Peyer's patch (tissue), 4 donors: ENCODE data around the gene ARSI. TPM values are rescaled to one million over a fixed set of nuclear protein-coding genes. Genes with fewer than 3 reads are reported as not detected.

ENCODE experiments used
- DNase-seq, 3 donors: peaks; one replicate each; pipeline ENCODE4 v3.0.0-alpha.2; 2017 to 2019
- H3K27ac ChIP-seq, 4 donors: fragments of 200-600 bp; sonication (generic); one replicate each; pipeline ENCODE4 v1.5.1; 2016 to 2019
- H3K27me3 ChIP-seq, 2 donors: fragments of 200-600 bp; sonication (generic); one replicate each; pipeline ENCODE4 v1.5.1; 2019
- H3K36me3 ChIP-seq, 3 donors: fragments of 200-600 bp; sonication (generic); one replicate each; pipeline ENCODE4 v1.5.1; 2016 to 2019
- H3K4me1 ChIP-seq, 4 donors: fragments of 200-600 bp; sonication (generic); one replicate each; pipeline ENCODE4 v1.5.1; 2016 to 2019
- H3K4me3 ChIP-seq, 4 donors: fragments of 200-600 bp; sonication (generic); 1 replicate in 3 of 4; 2 replicates in 1 of 4; pipeline ENCODE4 v1.5.1; 2016 to 2019; ENCODE audit warnings: mild to moderate bottlenecking in 1 of 4
- H3K9me3 ChIP-seq, 4 donors: fragments of 200-600 bp; sonication (generic); one replicate each; pipeline ENCODE4 v1.5.1; 2016 to 2019; ENCODE audit warnings: mild to moderate bottlenecking in 1 of 4
- POLR2A ChIP-seq, 2 donors: fragments of 450-650 bp; IDR thresholded peaks; one replicate each; pipeline ENCODE4 v1.5.1; 2017; ENCODE audit warnings: antibody characterized with exemption in 2 of 2, mild to moderate bottlenecking in 2 of 2, moderate library complexity in 2 of 2
- total RNA-seq, 4 donors: library from RNA; depleted of rRNA; stranded (reverse); fragments of >200 nt; gene quantifications; one replicate each; pipeline ENCODE4 v1.1.0, GENCODE V29; 2016
- TF ChIP-seq, protein P1 (sequence below), 6 experiments: fragments of 450-650 bp in 4 of 6; fragments of 200-600 bp in 2 of 6; sonication (generic) in 1 of 6; IDR thresholded peaks; one replicate each; pipeline ENCODE4 v1.5.1; 2017 to 2019; ENCODE audit warnings: antibody characterized with exemption in 6 of 6, mild to moderate bottlenecking in 3 of 6, moderate library complexity in 1 of 6

Gene ARSI
- total RNA-seq, 4 donors from 2014 or later, result not detected

DNA sequence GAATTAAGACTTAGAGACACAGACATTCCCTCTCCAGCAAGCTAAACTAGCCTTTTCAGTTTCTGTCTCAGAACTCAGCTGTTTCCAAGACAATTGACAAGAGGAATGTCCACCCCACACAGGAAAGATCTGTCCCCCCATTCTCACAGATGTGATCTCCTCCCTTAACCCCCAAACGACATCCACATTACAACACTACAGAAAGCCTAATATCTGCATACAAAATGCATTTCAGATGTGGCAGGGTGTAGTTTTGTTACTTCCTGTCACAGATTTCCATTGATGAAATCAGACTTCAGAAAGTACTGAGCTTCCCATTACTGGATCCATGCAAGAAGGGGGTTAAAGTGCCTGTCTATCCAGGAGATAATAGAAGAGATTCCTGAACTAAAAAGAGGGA, 2.9 kb upstream of the ARSI start:
- no peak overlapping the region for H3K27ac ChIP-seq

DNA sequence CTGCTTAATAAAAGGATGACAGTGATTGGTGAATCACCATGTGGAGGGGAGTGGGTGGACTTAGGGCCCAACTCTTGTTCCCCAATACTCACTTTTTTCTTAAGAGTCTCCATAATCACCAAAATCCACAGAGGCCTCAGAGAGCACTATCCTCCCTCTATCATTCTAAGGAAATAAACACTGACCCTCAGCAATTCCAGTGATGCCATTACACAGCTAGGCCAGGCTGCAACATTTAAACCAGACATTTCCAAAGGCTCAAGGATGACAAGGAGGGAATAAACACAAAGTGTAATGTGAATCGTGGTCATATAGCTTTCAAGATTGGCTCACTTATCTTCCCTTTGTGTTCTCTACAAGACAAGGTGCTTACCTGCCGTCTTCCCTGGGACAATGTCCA, 2.4 kb upstream of the ARSI start:
- Histone ChIP-seq H3K4me3 (no peak overlapping the region), H3K27ac (no peak overlapping the region), H3K9me3 (no peaks in the 10 kb centered on the region), H3K27me3 (no peaks in the 10 kb centered on the region), H3K36me3 (no peaks in the 10 kb centered on the region), H3K4me1 (peaks cover 0 to 7% (median 3%) of the 10 kb centered on the region in 4 donors)
- TF ChIP-seq, protein P1, sequence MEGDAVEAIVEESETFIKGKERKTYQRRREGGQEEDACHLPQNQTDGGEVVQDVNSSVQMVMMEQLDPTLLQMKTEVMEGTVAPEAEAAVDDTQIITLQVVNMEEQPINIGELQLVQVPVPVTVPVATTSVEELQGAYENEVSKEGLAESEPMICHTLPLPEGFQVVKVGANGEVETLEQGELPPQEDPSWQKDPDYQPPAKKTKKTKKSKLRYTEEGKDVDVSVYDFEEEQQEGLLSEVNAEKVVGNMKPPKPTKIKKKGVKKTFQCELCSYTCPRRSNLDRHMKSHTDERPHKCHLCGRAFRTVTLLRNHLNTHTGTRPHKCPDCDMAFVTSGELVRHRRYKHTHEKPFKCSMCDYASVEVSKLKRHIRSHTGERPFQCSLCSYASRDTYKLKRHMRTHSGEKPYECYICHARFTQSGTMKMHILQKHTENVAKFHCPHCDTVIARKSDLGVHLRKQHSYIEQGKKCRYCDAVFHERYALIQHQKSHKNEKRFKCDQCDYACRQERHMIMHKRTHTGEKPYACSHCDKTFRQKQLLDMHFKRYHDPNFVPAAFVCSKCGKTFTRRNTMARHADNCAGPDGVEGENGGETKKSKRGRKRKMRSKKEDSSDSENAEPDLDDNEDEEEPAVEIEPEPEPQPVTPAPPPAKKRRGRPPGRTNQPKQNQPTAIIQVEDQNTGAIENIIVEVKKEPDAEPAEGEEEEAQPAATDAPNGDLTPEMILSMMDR (IDR thresholded peaks at IDR 0.05), result no peak
- no peak for TF ChIP-seq POLR2A (IDR thresholded peaks at IDR 0.05)
- DNase-seq, result no peak

More for the DNA sequence above, 2.9 kb upstream of the ARSI start:
- no peaks in the 10 kb centered on the region for H3K27me3 ChIP-seq
- TF ChIP-seq, protein P1 (IDR thresholded peaks at IDR 0.05), result no peak
- no peak for TF ChIP-seq POLR2A (IDR thresholded peaks at IDR 0.05)
- H3K4me1 ChIP-seq, result peaks cover 0 to 7% (median 3%) of the 10 kb centered on the region in 4 donors
- DNase-seq, result no peak
- no peaks in the 10 kb centered on the region for H3K36me3 ChIP-seq
- no peaks in the 10 kb centered on the region for H3K9me3 ChIP-seq
- no peak overlapping the region for H3K4me3 ChIP-seq

DNA sequence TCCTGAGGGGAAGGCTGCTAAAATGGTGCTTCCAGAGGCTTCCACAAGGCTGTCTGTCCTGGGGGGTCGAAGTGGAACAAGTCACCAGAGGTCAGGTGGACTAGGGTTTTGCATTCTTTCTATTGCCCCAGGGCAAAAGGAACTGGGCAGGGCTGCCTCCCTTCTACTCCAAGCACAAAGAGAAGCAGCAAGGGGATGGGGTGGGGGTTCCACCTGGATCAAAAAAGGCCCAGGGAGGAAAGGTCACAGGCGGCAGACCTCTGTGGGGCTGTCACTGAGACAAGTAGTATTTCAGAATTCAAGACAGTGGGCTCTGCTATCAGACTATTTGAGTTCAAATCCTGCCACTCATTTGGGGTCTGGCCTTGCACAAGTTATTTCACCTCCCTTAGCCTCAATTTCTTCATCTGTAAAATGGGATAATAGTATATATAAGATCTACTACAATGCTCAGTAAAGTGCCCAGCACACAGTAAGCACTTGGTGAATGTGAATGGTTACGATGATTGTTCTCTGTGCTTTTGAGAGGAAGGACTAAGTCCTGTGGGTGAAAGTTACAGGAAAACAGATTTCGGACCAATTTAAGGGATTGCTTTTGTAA, 1.9 kb upstream of the ARSI start:
- no peaks in the 10 kb centered on the region for H3K27me3 ChIP-seq
- peak overlapping the region in 1 of 4 donors; percentile 59 for H3K27ac ChIP-seq
- H3K36me3 ChIP-seq, result no peaks in the 10 kb centered on the region
- no peak overlapping the region for H3K4me3 ChIP-seq
- no peaks in the 10 kb centered on the region for H3K9me3 ChIP-seq
- H3K4me1 ChIP-seq, result peaks cover 0 to 7% (median 3%) of the 10 kb centered on the region in 4 donors
- DNase-seq, result no peak
- TF ChIP-seq, protein P1 (IDR thresholded peaks at IDR 0.05), result no peak
- no peak for TF ChIP-seq POLR2A (IDR thresholded peaks at IDR 0.05)

DNA sequence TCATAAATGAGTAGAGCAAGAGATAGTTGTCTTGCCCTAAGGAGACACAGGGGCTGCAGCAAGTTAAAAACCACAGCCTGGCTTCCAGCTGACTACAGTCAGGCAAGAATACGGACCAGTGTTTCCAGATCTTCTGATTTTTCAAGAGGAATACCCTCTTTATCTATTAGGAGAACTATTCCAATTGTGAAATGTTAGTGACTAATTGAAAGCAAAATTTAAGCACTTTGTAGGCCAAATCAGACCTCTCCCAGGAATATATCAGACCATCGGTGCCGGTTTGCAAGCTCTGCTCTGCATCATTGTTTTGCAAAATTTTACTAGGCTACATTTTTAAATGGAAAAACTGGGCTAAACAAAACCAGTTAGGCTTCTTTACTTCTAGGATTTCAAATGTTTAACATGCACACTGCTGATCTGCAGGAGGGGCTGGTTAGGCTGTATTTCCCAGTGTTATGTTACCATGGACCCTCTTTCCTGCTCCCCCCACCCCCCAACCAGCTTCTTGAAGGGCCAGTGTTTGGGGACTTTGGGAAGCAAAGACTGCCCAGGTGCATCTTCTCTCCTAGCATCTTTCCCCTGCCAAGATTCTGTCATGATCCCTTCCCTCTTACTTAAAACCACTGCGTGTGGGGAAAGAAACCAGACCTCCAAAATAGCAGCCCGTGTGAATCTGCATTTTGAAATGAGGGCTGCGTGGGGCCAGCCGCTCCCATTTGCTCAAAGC, 1.1 kb upstream of the ARSI start:
- H3K4me3 ChIP-seq, result no peak overlapping the region
- TF ChIP-seq, protein P1 (IDR thresholded peaks at IDR 0.05), result no peak
- TF ChIP-seq POLR2A (IDR thresholded peaks at IDR 0.05), result no peak
- H3K9me3 ChIP-seq, result no peaks in the 10 kb centered on the region
- peak overlapping the region in 1 of 4 donors; percentile 59 for H3K27ac ChIP-seq
- H3K4me1 ChIP-seq, result peaks cover 0 to 7% (median 3%) of the 10 kb centered on the region in 4 donors
- H3K36me3 ChIP-seq, result no peaks in the 10 kb centered on the region
- DNase-seq, result no peak
- no peaks in the 10 kb centered on the region for H3K27me3 ChIP-seq

DNA sequence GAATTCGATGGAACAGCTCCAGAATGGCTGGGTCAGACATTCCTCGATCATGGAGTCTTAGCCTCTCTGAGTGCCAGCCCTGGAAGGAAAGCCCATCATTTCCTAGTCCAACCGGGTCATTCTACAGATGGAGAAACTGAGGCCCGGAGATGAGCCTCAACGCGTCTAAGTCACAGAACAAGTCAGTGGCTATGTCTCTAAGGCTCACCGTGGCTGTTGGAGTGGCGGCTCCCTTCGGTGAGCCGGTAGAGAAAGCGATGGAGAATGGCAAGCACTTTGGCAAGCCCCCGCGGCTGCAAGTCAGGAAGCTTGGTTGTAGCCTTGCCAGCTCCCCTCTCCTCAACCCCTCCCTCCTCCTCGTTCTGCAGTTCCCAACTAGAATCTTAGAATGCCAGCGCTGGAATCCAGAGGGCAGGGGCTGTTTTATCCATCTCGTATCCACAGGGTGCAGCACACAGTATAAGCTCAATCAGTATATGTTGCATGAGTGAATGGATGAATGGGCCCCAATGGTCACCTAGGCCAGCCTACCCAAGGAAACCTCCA, 438 bp upstream of the ARSI start:
- H3K4me3 ChIP-seq, result peak overlapping the region in 2 of 4 donors; percentile 31 to 32
- no peaks in the 10 kb centered on the region for H3K9me3 ChIP-seq

More for the DNA sequence above, 438 bp upstream of the ARSI start:
- TF ChIP-seq POLR2A (IDR thresholded peaks at IDR 0.05), result no peak
- TF ChIP-seq, protein P1 (IDR thresholded peaks at IDR 0.05), result no peak
- no peak for DNase-seq
- Histone ChIP-seq H3K36me3 (no peaks in the 10 kb centered on the region), H3K27ac (peak overlapping the region in 3 of 4 donors; percentile 39 to 59 (median 46)), H3K27me3 (no peaks in the 10 kb centered on the region), H3K4me1 (peaks cover 0 to 7% (median 3%) of the 10 kb centered on the region in 4 donors)
